ENCODE results near the gene NDC80.
"Not testable (repeated sequence)": the region's sequence is repeated elsewhere in the genome, so short reads cannot be mapped to it uniquely, and the experiment has no call there.

NDC80 gene

DNA sequence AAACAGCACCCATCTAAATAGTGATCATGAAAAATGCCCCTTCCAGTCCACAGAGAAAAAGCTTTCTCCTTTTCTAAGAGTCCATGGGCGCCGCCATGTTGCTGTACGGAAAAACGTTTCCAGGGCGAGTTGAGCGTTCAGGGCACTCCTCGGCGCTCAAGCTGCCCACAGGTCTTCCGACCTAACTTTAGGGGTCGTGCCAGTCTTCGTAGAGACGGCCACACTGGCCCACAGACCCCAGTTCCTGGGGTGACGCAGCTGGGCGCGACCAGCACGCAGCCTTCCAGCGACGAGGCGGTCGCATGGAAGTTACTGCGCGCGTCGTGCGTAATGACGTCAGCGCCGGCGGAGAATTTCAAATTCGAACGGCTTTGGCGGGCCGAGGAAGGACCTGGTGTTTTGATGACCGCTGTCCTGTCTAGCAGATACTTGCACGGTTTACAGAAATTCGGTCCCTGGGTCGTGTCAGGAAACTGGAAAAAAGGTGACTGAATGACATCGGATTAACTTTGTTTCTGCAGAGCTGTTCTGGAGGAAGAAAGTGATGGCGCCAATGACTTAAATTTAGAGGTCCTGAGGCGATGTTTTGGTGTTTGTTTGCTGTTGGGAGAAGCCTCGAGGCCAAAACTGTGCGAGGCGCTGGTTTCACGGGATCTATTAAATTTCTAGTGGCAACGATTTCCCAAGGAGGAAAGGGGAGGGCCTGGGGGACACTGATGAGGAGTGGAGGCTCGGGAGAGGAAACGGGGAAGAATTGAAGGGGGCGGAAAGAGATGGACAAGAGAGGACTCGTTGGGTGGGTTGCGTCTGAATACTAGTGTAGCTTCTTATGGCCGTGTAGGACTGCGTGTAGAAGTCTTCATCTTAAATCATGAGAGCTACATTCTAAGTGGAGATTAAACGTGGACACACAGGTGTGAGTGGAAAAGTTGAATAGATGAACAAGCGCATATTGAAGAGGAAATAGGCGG lies at the start of gene NDC80, which contains the start of gene METTL4:
Gene NDC80, plus strand, starts transcription at position 358 of the 971 bp plus-strand sequence. CDS start 1,429 bp downstream, outside the sequence.
Gene METTL4, minus strand, starts transcription at position 306 of the 971 bp plus-strand sequence. CDS start 4,289 bp downstream, outside the sequence.
- peak; percentile 66 to 78 (median 72) for DNase-seq (ENCODE audit: low read depth in 2 of 3, low spot score in 1 of 3)

DNA sequence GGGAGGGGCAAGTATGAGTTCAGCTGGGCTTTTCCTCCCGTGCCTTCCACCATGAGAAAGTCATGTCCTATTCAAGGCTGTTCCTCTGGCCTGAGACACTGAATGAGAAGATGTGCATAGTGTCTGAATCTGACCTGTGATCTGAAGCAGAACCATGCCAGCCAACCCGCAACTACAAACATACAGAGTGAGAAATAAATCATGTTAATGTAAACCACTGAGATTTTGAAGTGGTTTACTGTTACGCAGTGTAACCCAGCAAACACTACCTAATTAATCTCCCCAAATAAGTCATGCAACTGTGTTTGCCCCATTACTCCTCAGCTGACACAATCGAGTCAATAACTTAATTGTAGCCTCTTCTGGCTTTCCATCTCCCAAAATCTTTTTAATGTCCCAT lies 49.2 kb upstream of the NDC80 start:
- no peak for DNase-seq (ENCODE audit: low read depth in 2 of 3, low spot score in 1 of 3)

DNA sequence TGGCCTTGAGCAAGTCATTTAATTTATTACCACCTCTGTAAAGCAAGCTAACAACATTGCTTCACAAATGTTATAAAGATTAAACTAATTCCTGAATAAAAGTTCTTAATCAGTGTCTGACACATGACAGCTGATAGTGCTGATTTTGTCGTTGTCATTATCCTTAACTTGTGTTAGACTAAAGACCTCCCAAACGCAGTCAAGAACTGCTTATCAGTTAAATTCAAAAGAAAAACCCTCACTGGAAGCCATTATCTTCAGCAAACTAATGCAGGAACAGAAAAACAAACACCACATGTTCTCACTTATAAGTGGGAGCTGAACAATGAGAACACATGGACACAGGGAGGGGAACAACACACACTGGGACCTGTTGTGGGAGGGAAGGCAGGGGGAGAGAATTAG lies 46.6 kb upstream of the NDC80 start:
- not testable (repeated sequence) for DNase-seq (ENCODE audit: low read depth in 2 of 3, low spot score in 1 of 3)

DNA sequence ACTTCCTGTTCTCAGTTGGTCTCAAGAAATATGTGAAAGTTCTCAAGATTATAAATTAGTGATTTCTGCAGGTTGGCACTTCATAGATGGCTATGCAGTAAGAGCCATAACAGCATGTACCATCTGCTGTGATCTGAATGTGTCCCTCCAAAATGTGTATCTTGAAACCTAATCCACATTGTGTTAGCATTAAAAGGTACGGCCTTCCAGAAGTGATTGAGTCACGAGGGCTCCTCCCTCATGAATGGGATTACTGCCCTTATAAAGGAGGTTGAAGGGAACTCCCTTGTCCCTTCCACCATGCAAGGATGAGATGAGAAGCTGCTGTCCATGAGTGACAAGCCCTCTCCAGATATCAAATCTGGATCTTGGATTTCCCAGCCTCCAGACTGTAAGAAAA lies 45.0 kb upstream of the NDC80 start:
- no peak for DNase-seq (ENCODE audit: low read depth in 2 of 3, low spot score in 1 of 3)

DNA sequence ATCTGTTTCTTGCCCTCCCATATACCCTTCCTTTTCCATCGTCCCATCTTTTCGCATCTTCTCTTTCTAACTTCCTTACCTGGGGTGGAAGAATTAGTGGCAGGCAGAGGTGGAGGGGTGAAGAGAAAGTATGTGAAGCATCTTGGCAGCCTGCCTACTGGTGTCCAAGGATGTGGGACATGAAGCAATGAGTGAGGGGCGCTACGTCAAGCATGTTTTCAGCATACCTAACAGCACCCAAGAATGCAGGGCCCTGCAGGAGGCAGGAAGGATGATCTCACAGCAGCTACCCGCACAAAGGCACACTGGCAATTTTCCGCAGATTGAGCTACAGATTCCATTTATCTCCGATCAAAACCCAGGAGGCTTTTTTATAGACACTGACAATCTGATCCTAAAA lies 42.2 kb upstream of the NDC80 start:
- no peak for DNase-seq (ENCODE audit: low read depth in 2 of 3, low spot score in 1 of 3)

DNA sequence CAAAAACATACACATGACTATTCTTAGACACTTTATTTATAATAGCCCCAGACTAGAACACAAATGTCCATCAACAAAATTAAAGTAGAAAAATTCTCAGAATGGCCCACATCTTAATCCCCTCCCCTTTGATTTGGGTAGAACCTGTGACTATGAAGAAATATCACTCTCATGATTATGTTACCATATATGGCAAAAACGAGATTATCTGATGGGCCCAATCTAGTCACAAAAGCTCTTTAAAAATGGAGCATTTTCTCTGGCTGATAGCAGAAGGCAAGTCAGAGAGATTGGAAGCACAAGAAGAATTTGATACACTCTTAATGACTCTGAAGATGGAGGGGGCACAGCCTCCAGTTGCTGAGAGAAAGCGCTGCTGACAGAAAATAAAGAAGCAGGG lies 39.6 kb upstream of the NDC80 start:
- DNase-seq (ENCODE audit: low read depth in 2 of 3, low spot score in 1 of 3): no peak

DNA sequence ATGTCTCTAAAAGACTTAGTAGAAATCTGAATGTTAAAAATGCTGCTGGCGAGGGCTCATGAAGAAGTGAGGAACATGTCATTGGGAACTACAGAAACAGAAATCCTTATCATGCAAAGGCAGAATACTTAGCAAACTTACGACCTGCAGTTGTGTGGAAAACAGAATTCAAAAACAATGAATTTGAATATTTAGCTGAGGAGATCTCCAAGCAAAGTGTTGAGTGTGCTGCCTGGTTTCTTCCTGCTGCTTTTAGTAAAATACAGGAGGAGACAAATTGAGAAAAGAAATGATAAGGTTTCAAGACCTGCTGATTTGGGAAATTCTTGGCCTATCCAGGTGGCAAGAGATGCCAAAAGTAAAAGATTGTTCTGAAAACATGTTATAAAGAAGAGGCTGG lies 38.6 kb upstream of the NDC80 start:
- no peak for DNase-seq (ENCODE audit: low read depth in 2 of 3, low spot score in 1 of 3)

DNA sequence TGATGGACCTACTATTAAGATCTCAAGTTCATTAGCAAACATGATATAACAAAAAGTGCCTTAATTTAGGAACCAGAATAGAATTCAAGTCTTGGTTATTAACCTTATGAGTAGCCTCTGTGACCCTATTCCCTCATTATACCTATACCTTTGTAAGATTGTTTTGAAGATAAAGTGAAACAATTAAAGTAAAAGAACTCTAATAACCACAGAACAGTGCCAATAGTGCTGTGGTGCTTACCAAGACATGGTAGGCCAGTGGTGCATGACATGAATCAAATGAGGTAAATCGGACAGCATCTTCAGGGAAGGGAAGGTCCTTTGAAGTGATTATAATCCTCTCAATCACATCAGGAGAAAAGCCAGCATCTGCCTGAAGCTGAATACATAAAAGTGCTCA lies 36.5 kb upstream of the NDC80 start:
- DNase-seq (ENCODE audit: low read depth in 2 of 3, low spot score in 1 of 3): no peak

DNA sequence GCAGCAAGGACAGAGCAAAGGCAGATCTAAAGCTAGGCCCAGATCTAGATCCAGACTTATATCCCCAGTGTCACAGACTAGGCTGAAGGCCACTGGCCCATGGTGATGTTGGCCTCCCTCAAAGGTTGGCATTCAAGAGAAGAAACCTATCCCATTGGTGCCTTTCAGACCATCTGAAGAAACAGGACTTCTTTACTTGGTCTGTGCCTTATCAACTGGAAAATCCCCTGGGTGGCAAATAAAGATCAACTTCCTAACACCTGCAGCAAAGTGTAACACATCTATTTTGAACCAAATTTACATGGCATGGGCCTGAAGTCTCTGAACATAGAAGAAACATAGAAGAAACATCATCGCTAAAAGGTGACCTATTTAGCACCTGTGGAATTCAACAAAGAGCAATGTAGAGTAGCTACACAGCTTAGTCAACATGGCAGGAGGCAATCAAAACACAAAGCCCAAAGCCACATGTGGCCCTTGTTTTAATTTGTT lies 35.9 kb upstream of the NDC80 start:
- no peak for DNase-seq (ENCODE audit: low read depth in 2 of 3, low spot score in 1 of 3)

DNA sequence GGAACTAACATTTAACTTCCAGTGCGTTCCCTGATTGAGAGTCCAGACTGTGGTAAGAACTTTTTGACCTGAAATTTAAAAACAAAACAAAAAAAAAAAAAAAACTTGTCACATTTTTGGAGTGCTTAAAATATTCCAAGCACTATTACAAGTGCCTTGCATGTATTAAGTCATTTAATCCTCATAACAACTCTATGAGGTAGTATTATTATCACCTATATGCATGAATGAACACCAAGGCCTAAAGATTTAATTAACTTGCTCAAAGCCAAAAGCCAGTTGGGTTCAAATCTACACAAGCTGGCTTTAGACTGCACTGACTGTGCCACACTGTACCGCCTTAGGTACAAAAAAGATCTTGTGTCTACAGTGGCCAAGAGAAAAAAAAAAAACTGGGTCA lies 35.3 kb upstream of the NDC80 start:
- no peak for DNase-seq (ENCODE audit: low read depth in 2 of 3, low spot score in 1 of 3)

DNA sequence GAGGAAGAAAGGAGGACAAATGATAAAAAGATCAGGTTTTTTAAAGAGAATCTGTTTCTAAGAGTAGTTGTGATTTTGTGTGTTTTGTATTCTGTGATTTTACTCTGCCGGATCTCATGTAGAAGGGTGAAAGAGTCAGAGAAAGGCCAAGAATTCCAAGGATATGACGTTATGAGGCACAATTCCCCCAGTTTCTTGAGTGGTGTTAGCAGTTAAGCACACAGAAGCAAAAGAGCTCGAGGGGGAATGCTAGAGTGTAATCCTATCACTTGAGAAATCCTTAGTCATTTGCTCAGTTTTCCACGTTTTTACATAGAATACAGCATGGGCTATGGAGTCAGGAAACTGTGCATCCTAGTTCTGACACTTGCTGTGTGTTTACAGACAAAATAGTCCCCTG lies 34.9 kb upstream of the NDC80 start:
- no peak for DNase-seq (ENCODE audit: low read depth in 2 of 3, low spot score in 1 of 3)

DNA sequence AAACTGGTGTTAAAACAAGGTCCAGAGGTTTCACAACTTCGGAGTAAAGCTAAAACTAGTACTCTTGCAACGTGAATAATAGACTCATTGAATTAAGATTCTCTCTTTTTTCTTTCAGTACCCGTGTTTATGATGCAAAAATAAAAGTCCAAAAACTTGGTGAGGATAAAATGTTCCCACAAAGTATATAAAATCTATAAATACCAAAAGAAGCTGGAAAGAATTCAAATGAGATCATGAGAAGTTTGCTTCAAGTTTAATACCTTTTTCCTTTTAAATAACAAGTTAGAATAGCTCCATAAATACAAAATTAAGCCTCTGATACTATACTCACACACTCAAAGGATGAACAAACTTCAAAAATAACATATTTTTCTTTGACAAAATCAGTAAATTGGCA lies 34.1 kb upstream of the NDC80 start:
- DNase-seq (ENCODE audit: low read depth in 2 of 3, low spot score in 1 of 3): no peak

DNA sequence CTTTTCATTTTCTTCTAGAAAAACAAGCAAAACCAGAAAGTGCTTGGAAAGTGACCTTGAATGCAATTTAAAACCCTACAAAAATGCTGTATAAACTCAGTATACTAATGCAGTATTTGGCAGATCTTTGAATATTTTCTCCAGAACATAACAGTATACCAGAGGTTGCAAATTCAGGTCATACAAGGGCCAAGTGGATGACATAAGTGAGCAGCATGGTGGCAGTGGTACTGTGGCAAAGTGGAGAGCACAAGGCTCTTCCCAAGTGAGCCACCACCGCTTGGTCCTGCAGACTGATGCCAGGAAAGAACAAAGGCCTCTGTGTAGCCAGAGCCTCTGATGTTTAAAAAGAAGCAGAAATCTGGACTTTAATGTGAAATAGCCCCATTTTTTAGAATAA lies 33.1 kb upstream of the NDC80 start:
- no peak for DNase-seq (ENCODE audit: low read depth in 2 of 3, low spot score in 1 of 3)

DNA sequence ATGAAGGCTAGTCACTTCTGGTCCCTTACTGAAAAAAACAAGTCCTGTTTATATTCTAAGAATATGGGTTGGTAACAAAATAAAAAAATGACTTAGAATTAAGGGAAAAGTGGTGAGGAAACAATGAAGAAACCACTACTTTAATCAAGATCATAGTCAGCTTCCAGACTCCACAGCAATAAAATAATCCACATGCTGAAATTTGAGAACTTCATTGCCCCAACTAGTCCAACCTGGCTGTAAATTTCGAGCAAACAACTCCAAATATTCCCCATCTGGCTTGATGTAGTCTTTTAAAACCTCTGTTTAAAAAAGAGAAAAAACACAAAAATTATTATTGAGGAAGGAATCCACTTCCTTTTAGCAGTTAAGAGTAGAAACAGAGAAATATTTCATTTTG lies 32.5 kb upstream of the NDC80 start:
- DNase-seq (ENCODE audit: low read depth in 2 of 3, low spot score in 1 of 3): no peak

DNA sequence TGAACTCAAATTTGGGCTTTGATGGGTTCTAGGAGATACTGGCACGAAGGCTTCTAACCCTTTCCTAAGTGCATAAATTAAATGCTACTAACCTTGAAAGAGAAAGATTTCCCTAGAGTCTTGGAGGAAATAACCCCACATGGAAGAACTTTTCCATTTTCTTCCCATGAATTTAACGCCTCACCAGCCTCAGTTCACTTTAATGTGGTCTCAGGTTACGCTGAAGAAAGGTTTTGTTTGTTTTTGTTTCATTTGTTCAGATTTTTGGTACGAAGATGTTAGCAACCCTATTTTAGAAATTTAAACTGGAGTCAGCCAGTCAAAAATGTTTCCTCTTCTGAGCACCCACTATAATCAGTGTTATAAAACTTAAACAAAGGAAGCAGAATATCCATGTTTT lies 30.8 kb upstream of the NDC80 start:
- DNase-seq (ENCODE audit: low read depth in 2 of 3, low spot score in 1 of 3): no peak

DNA sequence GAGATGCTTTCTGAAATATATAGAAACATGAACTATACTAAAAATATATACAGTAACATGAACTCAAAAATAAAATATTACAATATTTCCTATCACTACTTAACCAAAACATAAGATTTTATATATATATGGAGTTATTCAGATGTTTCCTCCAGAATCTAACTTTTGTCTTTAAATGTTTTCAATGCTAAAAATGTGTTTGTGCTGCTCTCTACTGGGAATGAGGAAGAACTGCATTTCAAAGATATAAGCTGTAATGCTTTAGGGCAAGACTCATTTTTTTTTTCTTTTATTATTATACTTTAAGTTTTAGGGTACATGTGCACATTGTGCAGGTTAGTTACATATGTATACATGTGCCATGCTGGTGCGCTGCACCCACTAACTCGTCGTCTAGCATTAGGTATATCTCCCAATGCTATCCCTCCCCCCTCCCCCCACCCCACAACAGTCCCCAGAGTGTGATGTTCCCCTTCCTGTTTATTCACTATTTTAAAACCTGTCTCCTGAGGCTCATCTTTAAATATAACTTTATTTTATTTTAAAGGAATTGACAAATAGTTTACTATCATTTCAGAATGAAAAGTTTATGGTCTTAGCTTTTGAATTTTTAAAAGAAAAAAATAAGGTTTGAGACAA lies 29.3 kb upstream of the NDC80 start:
- not testable (repeated sequence) for DNase-seq (ENCODE audit: low read depth in 2 of 3, low spot score in 1 of 3)

DNA sequence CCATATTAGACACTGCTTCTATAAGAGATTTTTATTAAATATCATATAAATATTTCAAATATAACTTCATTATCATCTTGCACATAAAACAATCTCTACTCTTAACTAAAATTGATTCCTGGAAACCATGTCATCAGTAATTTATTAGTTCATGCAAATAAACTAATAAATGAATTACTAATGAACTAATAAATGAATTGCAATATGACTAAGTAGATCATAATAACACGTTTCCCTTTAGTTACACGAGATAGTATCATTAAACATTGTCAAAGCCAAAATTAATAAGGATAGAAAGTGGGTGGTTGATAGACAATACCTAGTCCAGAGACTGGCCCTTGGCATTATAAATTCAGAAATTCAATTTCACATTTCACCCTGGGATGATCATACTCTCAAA lies 26.2 kb upstream of the NDC80 start:
- no peak for DNase-seq (ENCODE audit: low read depth in 2 of 3, low spot score in 1 of 3)

DNA sequence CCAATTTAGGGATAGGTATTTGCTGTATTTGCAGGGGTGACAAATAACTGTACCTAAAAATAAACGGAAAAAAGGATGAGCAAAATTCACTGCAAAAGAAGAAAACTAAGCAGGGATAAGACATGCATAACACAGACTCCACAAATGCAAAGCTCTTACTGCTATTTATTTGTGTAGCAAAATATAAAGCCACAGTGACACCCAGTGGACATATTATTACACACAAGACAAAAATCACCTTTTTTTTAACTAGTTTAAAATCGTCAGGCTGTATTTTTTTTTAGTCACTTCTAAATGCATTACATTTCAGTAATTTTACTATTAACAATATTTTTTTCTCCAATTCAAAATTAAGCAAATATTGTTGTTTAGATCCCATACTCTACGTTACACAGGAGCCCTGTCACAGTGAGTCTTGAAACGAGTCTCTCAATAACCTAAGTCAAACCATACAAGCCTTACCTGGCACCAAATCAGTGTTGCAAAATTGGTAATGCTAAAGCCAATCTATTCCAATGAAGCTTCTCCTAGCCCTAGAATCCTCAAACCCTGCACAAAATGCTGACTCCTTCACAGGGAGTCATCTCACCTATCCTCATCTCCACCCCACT lies 23.8 kb upstream of the NDC80 start:
- DNase-seq (ENCODE audit: low read depth in 2 of 3, low spot score in 1 of 3): no peak

DNA sequence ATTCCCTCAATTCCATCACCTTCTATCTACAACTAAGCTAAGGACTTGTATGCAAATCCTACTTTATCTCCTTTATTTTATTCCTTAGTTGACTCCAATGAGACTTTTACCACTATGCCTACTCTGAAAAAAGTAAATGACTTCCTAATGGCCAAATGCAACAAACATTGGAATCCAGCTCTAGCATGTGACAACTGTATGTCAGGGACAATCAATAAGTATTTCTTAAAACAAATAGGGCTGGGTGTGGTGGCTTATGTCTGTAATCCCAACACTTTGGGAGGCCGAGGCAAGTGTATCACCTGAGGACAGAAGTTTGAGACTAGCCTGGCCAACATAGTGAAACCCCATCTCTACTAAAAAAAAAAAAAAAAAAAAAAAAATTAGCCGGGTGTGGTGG lies 21.9 kb upstream of the NDC80 start:
- no peak for DNase-seq (ENCODE audit: low read depth in 2 of 3, low spot score in 1 of 3)

DNA sequence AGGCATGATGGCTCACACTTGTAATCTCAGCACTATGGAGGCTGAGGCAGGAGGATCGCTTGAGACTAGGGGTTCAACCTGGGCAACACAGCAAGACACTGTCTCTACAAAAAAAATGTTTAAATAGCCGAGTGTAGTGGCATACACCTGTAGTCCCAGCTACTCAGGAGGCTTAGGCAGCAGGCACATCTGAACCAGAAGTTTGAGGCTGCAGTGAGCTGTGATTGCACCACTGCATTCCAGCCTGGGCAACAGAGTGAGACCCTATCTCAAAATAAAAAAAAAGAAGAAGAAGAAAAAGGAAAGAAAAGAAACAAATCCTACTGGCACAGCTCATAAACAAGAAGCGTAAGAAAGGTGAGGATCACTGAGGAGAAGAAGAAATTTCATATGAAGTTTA lies 19.9 kb upstream of the NDC80 start:
- DNase-seq (ENCODE audit: low read depth in 2 of 3, low spot score in 1 of 3): no peak

DNA sequence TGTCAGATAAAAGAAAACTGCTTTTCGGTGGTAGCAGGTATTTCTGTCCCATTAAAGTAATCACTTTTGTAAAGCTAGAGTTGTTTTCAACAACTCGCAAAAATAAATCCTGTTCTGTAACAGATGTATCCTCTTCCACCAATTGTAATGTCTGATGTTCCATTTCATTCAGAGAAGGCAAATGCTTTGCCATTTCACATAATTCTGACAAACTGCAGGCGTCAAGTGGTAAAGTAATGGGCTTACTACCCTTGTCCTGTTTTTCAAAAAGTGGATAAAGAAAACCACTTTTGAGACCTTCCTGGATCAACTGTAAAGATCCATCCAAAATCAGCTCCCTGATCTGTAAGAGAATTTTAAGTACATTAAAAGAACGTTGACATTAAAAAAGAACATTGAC lies 16.7 kb upstream of the NDC80 start:
- no peak for DNase-seq (ENCODE audit: low read depth in 2 of 3, low spot score in 1 of 3)

DNA sequence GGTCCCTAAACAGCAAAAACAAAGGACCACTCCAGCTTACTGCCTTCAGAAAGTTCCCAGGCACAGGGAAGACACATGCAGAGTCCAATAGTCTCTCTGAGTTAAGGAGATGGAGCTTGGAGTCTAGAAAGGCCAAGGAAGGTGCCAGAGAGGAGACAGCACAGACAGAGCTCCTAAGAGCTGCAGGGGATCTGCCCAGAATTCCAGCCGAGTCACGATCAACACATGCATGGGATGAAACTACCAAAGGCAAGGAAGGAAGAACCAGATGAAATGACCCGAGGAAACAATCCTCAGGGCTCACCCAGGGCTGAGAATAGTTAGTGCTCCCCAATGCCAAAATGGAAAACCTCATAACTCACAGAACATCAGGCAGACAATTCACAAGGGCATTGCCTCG lies 15.5 kb upstream of the NDC80 start:
- DNase-seq (ENCODE audit: low read depth in 2 of 3, low spot score in 1 of 3): no peak
